ENCODE results near the gene ETS1.
A peak's percentile ranks its signal among the peaks of the same experiment; 100 is the strongest.
"Not testable (repeated sequence)": the region's sequence is repeated elsewhere in the genome, so short reads cannot be mapped to it uniquely, and the experiment has no call there.

Gene ETS1

GRCh38 chr11:128457874-128458273 lies 129.5 kb downstream of the ETS1 start:
- TF ChIP-seq CTCF (IDR thresholded peaks at IDR 0.05; ENCODE audit: low read depth, low read length) = no peak
- no peak for DNase-seq (ENCODE audit: low read depth in 2 of 2)
- no peak overlapping the region for H3K4me3 ChIP-seq (replicated peaks in 1 of 2; ENCODE audit: low read depth in 2 of 2, low read length in 2 of 2)

GRCh38 chr11:128456566-128457268 lies 130.6 kb downstream of the ETS1 start:
- peak; percentile 12 to 44 for DNase-seq (ENCODE audit: low read depth in 2 of 2)
- TF ChIP-seq CTCF (IDR thresholded peaks at IDR 0.05; ENCODE audit: low read depth, low read length) = no peak
- no peak overlapping the region for H3K4me3 ChIP-seq (replicated peaks in 1 of 2; ENCODE audit: low read depth in 2 of 2, low read length in 2 of 2)

- H3K4me3 ChIP-seq (replicated peaks in 1 of 2; ENCODE audit: low read depth in 2 of 2, low read length in 2 of 2) = no peak overlapping the region
- DNase-seq (ENCODE audit: low read depth in 2 of 2) = peak; percentile 10 to 55
- no peak for TF ChIP-seq CTCF (IDR thresholded peaks at IDR 0.05; ENCODE audit: low read depth, low read length)
Observed at GRCh38 chr11:128455766-128456165, 131.6 kb downstream of the ETS1 start.

GRCh38 chr11:128453444-128454336 lies 133.7 kb downstream of the ETS1 start:
- no peak for TF ChIP-seq CTCF (IDR thresholded peaks at IDR 0.05; ENCODE audit: low read depth, low read length)
- H3K4me3 ChIP-seq (replicated peaks in 1 of 2; ENCODE audit: low read depth in 2 of 2, low read length in 2 of 2) = no peak overlapping the region
- peak; percentile 94 to 97 for DNase-seq (ENCODE audit: low read depth in 2 of 2)

GRCh38 chr11:128451652-128452470 lies 135.5 kb downstream of the ETS1 start:
- no peak overlapping the region for H3K4me3 ChIP-seq (replicated peaks in 1 of 2; ENCODE audit: low read depth in 2 of 2, low read length in 2 of 2)
- no peak for TF ChIP-seq CTCF (IDR thresholded peaks at IDR 0.05; ENCODE audit: low read depth, low read length)
- peak; percentile 52 to 92 for DNase-seq (ENCODE audit: low read depth in 2 of 2)

GRCh38 chr11:128450882-128451651 lies 136.3 kb downstream of the ETS1 start:
- DNase-seq (ENCODE audit: low read depth in 2 of 2) = no peak
- no peak for TF ChIP-seq CTCF (IDR thresholded peaks at IDR 0.05; ENCODE audit: low read depth, low read length)
- H3K4me3 ChIP-seq (replicated peaks in 1 of 2; ENCODE audit: low read depth in 2 of 2, low read length in 2 of 2) = no peak overlapping the region

- not testable (repeated sequence) for DNase-seq (ENCODE audit: low read depth in 2 of 2); H3K4me3 ChIP-seq (replicated peaks in 1 of 2; ENCODE audit: low read depth in 2 of 2, low read length in 2 of 2)
Observed at GRCh38 chr11:128450425-128450824, 136.9 kb downstream of the ETS1 start.
